Measurements from ENCODE around the gene TREX2. TPM values are rescaled to one million over a fixed set of nuclear protein-coding genes. Genes with fewer than 3 reads are reported as not detected.

TREX2 gene
- total and polyA plus RNA-seq, 4 donors: 0.61 to 1.2 (median 0.64) TPM

GRCh38 chrX:153442463-153442862, 3.4 kb downstream of the TREX2 start:
- H3K9ac ChIP-seq (ENCODE audit: insufficient read depth in 1 of 2, low read length in 2 of 2): no peak overlapping the region
- ATAC-seq (ENCODE audit: insufficient read depth, low FRiP score): no peak
- H3K36me3 ChIP-seq (ENCODE audit: control insufficient read depth in 4 of 4, insufficient read depth in 4 of 4, low read length in 4 of 4): no peaks in the 10 kb centered on the region

GRCh38 chrX:153441981-153442380, 3.9 kb downstream of the TREX2 start:
- 77% methylated on average over 8 to 9 of the region's 9 CpGs for WGBS, 2 donors

More at GRCh38 chrX:153442463-153442862, 3.4 kb downstream of the TREX2 start:
- H3K4me3 ChIP-seq: no peak overlapping the region
- H3K27ac ChIP-seq (ENCODE audit: low read depth in 1 of 2, low read length in 1 of 2): no peak overlapping the region
- H3K9me3 ChIP-seq (ENCODE audit: control insufficient read depth in 4 of 4, insufficient read depth in 3 of 4, low read length in 3 of 4): peaks cover 0 to 13% (median 0%) of the 10 kb centered on the region in 4 donors
- peaks cover 0 to 5% (median 0%) of the 10 kb centered on the region in 3 donors for H3K27me3 ChIP-seq (ENCODE audit: control insufficient read depth in 3 of 3, insufficient read depth in 3 of 3, low read length in 2 of 3)
- TF ChIP-seq, protein P1, sequence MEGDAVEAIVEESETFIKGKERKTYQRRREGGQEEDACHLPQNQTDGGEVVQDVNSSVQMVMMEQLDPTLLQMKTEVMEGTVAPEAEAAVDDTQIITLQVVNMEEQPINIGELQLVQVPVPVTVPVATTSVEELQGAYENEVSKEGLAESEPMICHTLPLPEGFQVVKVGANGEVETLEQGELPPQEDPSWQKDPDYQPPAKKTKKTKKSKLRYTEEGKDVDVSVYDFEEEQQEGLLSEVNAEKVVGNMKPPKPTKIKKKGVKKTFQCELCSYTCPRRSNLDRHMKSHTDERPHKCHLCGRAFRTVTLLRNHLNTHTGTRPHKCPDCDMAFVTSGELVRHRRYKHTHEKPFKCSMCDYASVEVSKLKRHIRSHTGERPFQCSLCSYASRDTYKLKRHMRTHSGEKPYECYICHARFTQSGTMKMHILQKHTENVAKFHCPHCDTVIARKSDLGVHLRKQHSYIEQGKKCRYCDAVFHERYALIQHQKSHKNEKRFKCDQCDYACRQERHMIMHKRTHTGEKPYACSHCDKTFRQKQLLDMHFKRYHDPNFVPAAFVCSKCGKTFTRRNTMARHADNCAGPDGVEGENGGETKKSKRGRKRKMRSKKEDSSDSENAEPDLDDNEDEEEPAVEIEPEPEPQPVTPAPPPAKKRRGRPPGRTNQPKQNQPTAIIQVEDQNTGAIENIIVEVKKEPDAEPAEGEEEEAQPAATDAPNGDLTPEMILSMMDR (IDR thresholded peaks at IDR 0.05; ENCODE audit: control extremely low read depth, extremely low read depth): no peak
- no peak for DNase-seq
- WGBS, 2 donors: 75 to 89% methylated on average over 4 to 5 of the region's 5 CpGs
- no peaks in the 10 kb centered on the region for H3K4me1 ChIP-seq (ENCODE audit: control insufficient read depth in 5 of 5, insufficient read depth in 5 of 5, low read length in 5 of 5)

GRCh38 chrX:153441296-153441695, 4.6 kb downstream of the TREX2 start:
- H3K4me1 ChIP-seq (ENCODE audit: control insufficient read depth in 5 of 5, insufficient read depth in 5 of 5, low read length in 5 of 5): no peaks in the 10 kb centered on the region
- DNase-seq (no peak), ATAC-seq (ENCODE audit: insufficient read depth, low FRiP score) (no peak)
- 63% methylated on average over 7 of the region's 7 CpGs for WGBS, 2 donors
- TF ChIP-seq, protein P1 (IDR thresholded peaks at IDR 0.05; ENCODE audit: control extremely low read depth, extremely low read depth): no peak
- H3K27me3 ChIP-seq (ENCODE audit: control insufficient read depth in 3 of 3, insufficient read depth in 3 of 3, low read length in 2 of 3): peaks cover 0 to 5% (median 0%) of the 10 kb centered on the region in 3 donors
- H3K9me3 ChIP-seq (ENCODE audit: control insufficient read depth in 4 of 4, insufficient read depth in 3 of 4, low read length in 3 of 4): peaks cover 0 to 13% (median 0%) of the 10 kb centered on the region in 4 donors
- no peak overlapping the region for H3K27ac ChIP-seq (ENCODE audit: low read depth in 1 of 2, low read length in 1 of 2)
- H3K9ac ChIP-seq (ENCODE audit: insufficient read depth in 1 of 2, low read length in 2 of 2): no peak overlapping the region
- no peak overlapping the region for H3K4me3 ChIP-seq
- H3K36me3 ChIP-seq (ENCODE audit: control insufficient read depth in 4 of 4, insufficient read depth in 4 of 4, low read length in 4 of 4): no peaks in the 10 kb centered on the region

More at GRCh38 chrX:153441981-153442380, 3.9 kb downstream of the TREX2 start:
- ATAC-seq (ENCODE audit: insufficient read depth, low FRiP score) (no peak), DNase-seq (no peak)
- no peak overlapping the region for H3K9ac ChIP-seq (ENCODE audit: insufficient read depth in 1 of 2, low read length in 2 of 2)
- H3K36me3 ChIP-seq (ENCODE audit: control insufficient read depth in 4 of 4, insufficient read depth in 4 of 4, low read length in 4 of 4): no peaks in the 10 kb centered on the region
- no peak overlapping the region for H3K4me3 ChIP-seq
- TF ChIP-seq, protein P1 (IDR thresholded peaks at IDR 0.05; ENCODE audit: control extremely low read depth, extremely low read depth): no peak
- H3K4me1 ChIP-seq (ENCODE audit: control insufficient read depth in 5 of 5, insufficient read depth in 5 of 5, low read length in 5 of 5): no peaks in the 10 kb centered on the region
- H3K27me3 ChIP-seq (ENCODE audit: control insufficient read depth in 3 of 3, insufficient read depth in 3 of 3, low read length in 2 of 3): peaks cover 0 to 5% (median 0%) of the 10 kb centered on the region in 3 donors
- H3K27ac ChIP-seq (ENCODE audit: low read depth in 1 of 2, low read length in 1 of 2): no peak overlapping the region
- H3K9me3 ChIP-seq (ENCODE audit: control insufficient read depth in 4 of 4, insufficient read depth in 3 of 4, low read length in 3 of 4): peaks cover 0 to 13% (median 0%) of the 10 kb centered on the region in 4 donors

Measured in lung (tissue), 12 donors.